Measurements from ENCODE around the gene CEP70.
"Not testable (repeated sequence)": the region's sequence is repeated elsewhere in the genome, so short reads cannot be mapped to it uniquely, and the experiment has no call there.

CEP70 gene

DNA sequence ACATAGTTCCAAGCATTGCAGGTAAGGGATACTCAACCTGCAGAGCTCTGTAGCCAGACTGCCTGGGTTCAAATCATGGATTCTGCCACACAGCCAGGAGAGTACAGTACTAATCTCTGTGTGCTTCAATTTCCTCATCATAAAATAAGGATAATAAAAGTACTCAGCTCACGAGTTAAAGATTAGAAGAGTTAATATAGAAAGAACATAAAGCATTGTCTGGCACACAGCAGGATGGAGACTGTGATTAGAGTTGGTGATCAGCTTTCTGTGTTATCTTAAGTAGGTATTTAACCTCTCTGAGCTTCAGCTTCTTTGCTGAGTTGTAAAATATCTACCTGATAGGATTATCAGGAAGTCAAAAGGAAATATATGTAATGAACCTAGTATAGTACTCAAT lies 2.7 kb downstream of the CEP70 start:
- DNase-seq = no peak

DNA sequence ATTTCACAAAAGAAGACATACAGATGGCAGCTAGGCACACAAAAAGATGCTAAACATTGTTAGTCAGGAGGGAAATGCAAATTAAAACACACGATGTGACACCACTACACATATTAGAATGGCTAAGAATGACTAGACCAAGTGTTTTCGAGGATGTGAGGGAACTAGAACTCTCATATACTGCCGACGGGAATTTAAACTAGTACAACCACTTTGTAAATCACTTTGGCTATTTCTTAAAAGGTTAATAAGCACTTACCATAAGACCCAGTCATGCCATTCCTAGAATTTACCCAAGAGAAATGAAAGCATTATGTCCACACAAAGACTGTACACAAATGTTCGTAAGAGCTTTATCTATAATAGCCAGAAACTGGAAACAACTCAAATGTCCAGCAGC lies 5.6 kb downstream of the CEP70 start:
- no peak for DNase-seq

DNA sequence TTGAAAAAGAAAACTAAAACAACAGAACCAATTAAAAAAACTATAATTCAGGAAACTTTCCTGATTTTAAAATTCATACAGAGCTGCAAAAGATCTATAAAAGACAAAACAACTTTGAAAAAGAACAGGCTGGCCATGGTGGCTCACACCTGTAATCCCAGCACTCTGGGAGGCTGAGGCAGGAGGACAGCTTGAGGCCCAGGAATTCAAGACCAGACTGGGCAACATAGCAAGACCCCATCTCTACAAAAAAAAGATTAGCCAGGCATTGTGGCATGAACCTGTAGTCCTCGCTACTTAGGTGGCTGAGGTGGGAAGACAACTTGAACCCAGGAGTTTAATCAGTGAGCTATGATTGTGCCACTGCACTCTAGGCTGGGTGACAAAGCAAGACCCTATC lies 6.7 kb downstream of the CEP70 start:
- no peak for DNase-seq

DNA sequence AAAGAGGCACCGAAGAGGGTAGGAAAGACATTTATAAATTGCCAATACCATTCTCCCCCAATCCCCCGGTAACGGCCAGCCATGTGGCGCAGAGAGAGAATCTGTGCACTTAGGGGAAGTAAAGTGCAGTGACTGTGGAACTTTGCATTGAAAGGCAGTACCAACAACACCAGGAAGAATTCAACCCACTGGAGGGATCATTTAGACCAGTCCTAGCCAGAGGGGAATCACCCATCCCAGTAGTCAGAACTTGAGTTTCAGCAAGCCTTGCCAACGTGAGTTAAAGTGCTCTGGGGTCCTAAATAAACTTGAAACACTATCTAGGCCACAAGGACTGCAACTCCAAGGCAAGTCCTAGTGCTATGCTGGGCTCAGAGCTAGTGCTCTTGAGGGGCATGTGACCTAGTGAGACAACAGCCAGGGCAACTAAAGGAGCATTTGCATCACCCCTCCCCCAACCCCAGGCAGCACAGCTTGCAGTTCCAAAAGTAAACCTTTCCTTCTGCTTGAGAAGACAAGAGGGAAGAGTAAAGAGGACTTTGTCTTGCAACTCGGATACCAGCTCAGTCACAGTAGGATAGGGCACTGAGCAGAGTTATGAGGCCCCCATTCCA lies 15.0 kb downstream of the CEP70 start:
- no peak for DNase-seq

- DNase-seq = no peak
These were observed 15.9 kb downstream of the CEP70 start for GRCh38 chr3:138578141-138578540.

GRCh38 chr3:138573138-138573537 lies 20.9 kb downstream of the CEP70 start:
- DNase-seq = no peak

DNA sequence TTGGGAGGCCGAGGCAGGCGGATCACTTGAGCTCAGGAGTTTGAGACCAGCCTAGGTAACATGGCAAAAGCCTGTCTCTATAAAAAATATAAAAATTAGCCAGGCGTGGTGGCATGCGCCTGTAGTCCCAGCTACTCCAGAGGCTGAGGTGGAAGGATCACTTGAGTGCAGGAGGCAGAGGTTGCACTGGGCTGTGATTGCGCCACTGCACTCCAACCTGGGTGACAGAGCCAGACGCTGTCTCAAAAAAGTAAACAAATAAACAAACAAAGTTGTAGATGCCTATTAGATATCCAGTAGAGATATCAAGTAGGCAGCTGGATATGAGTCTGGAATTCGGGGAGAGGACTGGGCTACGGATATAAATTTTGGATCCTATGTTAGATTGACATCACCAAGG lies 24.4 kb downstream of the CEP70 start:
- DNase-seq = not testable (repeated sequence)

DNA sequence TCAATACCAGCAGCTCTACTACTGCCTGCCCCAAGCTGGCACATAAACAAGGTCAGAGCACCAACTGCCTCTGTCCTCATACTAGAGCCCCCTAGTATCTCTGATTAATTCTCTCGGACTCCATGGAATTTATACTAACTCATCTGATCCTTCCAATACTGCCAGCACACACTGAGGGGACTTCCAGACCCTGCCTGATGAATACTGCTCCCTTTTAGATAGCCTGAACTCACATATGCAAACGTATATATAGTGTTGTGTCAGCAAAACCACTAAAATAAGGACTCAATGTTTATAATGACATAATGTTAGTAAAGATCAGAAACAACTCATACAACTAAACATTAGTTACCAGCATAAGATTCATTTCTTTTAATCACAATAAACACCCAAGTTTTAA lies 25.0 kb downstream of the CEP70 start:
- no peak for DNase-seq

DNA sequence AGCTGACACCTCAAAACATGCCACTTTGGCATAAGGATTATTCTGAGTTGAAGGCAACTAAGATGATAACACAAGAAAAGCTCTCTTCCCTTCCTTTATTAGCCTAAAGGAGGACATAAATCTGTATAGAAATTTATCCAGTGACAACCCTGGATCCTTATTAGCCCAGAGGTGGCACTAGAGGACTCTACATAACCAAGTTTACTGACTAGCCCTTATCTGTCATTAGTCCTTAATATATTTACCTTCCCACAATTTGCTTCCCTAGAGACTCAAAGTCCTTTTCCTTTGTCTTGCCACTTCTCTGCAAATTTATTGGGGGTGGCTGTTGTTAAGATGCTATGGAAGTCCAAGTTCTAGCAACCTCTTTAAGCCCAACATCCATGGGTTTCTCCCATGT lies 26.7 kb downstream of the CEP70 start:
- no peak for DNase-seq

GRCh38 chr3:138566293-138566692 lies 27.8 kb downstream of the CEP70 start:
- not testable (repeated sequence) for DNase-seq

GRCh38 chr3:138562902-138563301 lies 31.2 kb downstream of the CEP70 start:
- not testable (repeated sequence) for DNase-seq

- DNase-seq = no peak
These were observed 33.6 kb downstream of the CEP70 start for GRCh38 chr3:138560501-138560900.

- no peak for DNase-seq
These were observed 34.9 kb downstream of the CEP70 start for GRCh38 chr3:138559134-138559533.

DNA sequence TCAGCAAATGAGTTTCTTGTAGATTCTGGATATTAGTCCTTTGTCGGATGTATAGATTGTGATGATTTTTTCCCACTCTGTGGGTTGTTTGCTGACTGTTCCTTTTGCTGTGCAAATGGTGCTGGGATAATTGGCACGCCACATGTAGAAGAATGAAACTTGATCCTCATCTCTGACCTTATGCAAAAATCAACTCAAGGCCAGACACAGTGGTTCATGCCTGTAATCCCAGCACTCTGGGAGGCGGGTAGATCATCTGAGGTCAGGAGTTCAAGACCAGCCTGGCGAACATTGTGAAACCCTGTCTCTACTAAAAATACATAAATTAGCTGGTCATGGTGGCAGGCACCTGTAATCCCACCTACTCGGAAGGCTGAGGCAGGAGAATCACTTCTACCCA lies 39.3 kb downstream of the CEP70 start:
- not testable (repeated sequence) for DNase-seq

DNA sequence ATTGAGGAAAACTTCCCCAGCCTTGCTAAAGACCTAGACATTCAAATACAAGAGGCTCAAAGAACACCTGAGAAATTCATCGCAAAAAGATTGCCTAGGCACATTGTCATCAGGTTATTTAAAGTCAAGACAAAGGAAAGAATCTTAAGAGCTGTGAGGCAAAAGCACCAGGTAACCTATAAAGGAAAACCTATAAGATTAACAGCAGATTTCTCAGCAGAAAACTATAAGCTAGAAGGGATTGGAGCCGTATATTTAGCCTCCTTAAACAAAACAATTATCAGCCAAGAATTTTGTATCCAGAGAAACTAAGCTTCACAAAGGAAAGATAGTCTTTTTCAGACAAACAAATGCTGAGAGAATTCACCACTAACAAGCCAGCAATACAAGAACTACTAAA lies 43.1 kb downstream of the CEP70 start:
- not testable (repeated sequence) for DNase-seq

DNA sequence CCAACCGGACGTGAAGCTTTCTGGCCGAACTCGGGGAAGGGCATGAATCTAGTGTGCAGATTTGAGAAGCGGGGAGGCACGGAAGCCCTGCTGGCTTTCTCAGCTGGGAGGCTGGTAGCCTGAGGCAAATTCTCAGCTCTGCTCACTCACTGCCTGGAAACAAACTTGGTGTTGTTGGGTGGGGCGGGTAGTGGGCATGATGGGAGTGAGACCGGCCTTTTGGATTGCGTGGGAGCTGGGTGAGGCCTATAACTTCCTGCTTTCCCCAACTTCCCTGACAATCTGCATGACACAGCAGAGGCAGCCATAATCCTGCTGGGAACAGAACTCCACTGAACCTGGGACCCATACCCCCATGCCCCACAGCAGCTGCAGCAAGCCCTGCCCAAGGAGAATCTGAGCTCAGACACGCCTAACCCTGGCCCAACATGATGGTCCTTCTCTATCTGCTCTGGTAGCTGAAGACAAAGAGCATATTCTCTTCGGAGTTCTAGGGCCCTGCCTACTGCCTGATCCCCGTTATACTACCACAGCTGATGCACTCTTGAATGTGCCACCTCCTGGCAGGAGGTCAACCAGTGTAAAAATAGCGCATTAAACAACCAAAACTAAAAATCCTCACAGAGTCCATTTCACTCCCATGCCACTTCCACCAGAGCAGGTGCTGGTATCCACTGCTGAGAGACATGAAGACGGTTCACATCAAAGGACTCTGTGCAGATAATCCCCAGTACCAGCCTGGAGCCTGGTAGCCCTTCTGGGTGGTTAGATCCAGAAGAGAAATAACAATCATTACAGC lies 44.7 kb downstream of the CEP70 start:
- no peak for DNase-seq

DNA sequence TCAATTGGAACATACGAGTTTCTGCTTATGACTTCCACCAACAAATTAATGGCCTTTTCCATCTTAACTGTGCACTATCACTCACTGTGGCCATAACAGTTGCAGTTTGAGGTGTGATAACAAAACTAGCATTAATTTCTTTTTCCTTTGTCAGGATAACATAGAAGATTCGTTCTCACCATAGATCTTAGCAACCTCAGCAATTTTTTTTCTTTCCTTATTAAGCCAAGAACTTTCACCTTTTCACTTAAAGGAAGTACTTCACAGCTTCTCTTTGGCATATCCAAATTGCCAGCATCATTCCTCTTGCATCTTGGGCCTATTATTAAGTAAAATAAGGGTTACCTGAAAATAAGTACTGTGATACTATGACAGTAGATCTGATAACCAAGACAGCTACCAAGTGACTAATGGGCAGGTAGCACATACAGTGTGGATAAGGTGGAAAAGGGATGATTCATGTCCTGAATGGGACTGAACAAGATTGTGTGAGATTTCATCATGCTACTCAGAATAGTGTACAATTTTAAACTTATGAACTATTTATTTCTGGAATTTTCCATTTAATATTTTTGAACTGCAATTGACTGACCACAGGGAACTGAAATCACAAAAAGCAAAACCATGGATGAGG lies 46.6 kb downstream of the CEP70 start:
- DNase-seq = no peak

DNA sequence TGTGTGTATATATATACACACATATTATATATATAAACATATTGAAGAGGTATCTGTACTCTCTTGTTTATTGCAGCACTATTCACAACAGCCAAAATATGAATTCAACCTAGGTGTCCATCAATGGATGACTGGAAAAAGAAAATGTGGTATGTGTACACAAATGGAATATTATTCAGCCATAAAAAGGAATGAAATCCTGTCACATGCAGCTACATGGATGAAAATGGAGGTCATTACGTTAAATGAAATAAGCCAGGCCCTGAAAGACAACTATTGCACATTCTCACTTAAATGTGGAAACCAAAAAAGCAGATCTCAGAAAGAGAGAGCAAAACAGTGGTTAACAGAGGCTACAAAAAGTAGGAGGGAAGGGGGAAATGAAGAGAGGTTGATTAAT lies 49.5 kb downstream of the CEP70 start:
- no peak for DNase-seq

DNA sequence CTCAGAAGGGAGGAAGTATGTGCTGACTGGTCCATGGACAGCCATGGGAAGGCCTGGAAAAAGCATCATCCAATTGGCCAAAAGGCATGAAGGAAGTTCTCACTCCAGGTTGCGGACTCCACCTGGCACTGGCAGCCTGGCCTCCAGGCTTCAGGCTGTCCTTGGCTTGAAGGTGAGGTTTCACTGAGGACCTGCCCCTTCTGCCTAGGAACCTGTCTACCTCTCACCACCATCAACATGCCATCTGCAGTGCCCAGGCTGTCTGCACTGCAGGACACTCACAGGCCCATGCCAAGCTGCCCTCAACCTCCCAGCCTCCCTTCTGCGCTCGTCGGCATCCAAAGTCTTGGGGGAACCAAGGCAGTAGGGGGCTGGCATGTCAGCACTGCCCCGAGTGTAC lies 51.1 kb downstream of the CEP70 start:
- no peak for DNase-seq

GRCh38 chr3:138539352-138539751 lies 54.7 kb downstream of the CEP70 start:
- DNase-seq = no peak

GRCh38 chr3:138521445-138521844 lies 72.6 kb downstream of the CEP70 start:
- DNase-seq = not testable (repeated sequence)

- no peak for DNase-seq
These were observed 80.8 kb downstream of the CEP70 start for GRCh38 chr3:138513090-138513843.

- DNase-seq = no peak
These were observed 82.1 kb downstream of the CEP70 start for GRCh38 chr3:138511945-138512344.

GRCh38 chr3:138509586-138509985 lies 84.5 kb downstream of the CEP70 start:
- no peak for DNase-seq

All from DMS79 (cell line).